HG03439 (cell line): ENCODE data around the gene SNX19.
"Not testable (repeated sequence)": the region's sequence is repeated elsewhere in the genome, so short reads cannot be mapped to it uniquely, and the experiment has no call there.

Experiments
- ATAC-seq: cut with Tn5 transposase; IDR thresholded peaks from one replicate; pipeline ENCODE4 v1.9.1; 2021; ENCODE audit warnings: mild to moderate bottlenecking, moderate library complexity; ENCODE audit not compliant: unreplicated experiment

The SNX19 gene

DNA sequence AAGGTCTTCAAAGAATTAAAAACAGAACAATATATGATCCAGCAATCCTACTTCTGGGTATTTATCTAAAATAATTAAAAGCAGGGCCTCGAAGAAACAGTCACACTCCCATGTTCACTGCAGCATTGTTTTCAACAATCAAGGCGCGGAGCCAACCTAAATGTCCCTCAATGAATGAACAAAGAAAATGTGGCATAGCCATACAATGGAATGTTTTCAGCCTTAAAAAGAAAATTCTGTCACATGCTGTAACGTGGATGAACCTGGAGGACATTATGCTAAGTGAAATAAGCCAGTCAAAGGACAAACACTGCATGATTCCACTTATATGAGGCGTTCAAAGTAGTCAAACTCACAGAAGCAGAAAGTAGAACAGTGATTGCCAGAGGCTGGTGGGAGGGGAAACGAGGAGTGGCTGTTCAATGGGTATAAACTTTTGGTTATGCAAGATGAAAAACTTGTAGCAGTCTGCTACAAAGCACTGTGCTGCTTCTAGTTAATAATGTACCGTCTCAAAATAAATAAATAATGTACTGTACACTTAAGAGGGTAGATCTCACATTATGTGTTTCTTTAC lies 41.2 kb downstream of the SNX19 start:
- no peak for ATAC-seq

DNA sequence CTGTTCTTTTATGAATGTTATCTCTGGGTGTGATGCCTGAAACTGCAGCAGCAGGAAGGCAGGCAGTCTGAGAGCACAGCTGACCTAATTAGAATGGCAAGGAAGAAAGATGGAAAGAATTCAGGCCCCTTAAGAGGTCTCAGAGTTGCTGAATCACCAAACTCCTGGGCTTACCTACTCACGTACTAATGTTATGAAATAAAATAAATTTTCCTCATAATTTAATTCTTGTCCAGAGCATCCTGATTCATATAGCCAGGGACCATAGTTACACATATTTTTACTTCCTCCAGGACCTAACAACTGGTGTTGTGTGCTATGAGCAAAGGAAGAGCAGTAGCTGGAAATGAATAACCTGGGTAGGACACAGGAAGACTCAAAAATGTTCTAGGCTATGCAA lies 41.9 kb downstream of the SNX19 start:
- no peak for ATAC-seq

- ATAC-seq = no peak
Measured at GRCh38 chr11:130873761-130874160, 42.5 kb downstream of the SNX19 start.

- ATAC-seq = no peak
Measured at GRCh38 chr11:130872981-130873380, 43.3 kb downstream of the SNX19 start.

DNA sequence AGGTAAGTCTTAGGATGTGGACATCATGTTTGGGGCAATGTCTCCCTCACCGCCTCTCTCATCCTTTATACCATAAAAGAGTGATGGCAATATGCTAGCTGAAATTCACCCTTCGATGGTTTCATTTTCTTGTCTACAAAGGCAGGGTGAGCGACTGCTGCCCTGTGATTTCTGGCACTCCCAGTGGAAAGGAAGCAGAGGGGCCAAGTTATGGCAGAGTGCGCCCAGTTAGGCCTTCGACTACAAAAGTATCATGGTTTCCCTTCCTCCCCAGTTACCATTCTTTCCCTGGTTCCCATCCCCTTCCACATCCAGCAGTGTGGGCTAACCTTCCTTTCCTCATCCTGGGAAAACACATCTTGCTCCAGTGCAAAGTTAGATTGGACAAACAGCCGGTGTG lies 43.8 kb downstream of the SNX19 start:
- ATAC-seq = no peak

GRCh38 chr11:130872102-130872501 lies 44.2 kb downstream of the SNX19 start:
- ATAC-seq = no peak

DNA sequence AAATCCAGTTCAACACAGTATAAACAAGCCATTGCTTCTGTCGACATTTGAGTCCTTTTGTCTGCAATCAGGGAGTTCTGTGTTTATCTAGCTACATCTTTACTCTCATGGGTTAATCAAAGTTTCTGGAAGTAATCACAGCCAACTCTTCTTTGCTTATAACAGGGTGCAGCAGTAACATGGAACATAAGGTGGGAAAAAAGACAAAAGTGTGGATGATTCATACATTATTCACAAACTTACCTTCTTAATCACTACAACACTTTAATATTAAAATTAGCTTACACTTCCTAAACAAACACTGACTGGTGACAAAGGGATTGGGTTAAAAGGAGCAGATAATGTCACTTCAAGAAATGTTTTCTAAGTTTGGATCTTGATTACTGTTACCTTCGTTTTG lies 44.7 kb downstream of the SNX19 start:
- ATAC-seq = no peak

GRCh38 chr11:130868721-130869390 lies 47.4 kb downstream of the SNX19 start:
- ATAC-seq = no peak

DNA sequence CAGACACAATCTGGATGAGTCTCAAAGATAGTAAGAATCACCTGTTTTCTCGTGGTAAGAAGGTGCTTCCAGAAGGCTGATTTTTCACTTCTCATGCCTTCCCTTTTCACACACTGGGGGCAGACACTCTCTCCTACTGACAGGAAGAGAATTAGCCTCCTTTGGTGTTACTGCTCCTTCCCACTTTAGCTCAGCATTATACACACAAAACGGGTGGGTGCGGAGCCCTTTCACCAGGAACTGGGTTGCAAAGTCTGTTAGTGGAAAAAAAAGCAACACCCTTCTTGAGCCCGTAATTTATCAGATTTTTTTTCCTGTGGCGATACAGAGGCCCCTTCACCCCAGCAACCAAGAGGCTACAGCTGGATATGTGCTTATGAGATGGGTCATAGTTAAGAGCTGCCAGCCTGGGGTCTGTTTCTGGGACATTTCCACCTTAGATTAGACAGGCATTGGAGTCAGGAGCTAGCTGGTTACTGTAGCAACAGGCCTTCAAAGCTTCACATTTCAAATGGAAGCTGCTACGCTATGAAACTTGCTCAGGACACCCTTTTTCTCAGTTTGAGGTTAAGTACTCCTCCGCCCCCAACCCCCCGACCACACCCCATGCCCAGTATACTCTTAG lies 48.1 kb downstream of the SNX19 start:
- ATAC-seq = no peak

DNA sequence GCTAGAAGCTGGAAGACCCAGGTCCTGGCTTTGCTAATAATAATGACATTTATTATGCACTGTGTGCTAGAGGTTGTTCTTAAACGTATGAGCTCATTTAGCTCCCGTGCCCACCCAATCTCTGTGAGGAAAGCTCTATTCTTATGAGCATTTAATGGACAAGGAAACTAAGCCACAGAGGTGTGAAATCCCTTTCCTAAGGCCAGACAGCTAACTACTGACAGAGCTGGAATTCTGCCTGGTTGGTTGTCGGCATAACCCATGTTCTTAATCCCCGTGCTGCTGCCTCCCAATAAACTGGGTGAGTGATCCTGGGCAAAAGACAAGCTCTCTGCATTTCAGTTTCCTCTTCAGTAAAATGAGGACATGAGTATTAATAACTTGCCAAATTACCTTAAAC lies 49.4 kb downstream of the SNX19 start:
- no peak for ATAC-seq

DNA sequence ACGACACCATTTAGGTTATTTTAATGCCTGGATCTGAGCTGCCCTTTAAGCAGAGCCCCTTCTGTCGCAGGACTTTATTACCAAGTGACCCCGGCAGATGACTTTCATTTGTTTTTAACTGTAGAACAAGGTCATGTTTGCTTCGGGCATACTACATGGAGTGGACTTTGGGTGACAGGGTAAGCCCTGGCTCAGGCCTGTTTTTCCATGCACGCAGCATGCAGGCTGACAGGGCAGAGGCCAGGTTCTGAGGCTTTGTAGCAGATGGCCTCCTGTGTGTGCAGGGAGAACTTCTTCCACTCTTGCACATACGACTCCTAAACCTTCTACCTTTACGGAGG lies 50.5 kb downstream of the SNX19 start:
- no peak for ATAC-seq

DNA sequence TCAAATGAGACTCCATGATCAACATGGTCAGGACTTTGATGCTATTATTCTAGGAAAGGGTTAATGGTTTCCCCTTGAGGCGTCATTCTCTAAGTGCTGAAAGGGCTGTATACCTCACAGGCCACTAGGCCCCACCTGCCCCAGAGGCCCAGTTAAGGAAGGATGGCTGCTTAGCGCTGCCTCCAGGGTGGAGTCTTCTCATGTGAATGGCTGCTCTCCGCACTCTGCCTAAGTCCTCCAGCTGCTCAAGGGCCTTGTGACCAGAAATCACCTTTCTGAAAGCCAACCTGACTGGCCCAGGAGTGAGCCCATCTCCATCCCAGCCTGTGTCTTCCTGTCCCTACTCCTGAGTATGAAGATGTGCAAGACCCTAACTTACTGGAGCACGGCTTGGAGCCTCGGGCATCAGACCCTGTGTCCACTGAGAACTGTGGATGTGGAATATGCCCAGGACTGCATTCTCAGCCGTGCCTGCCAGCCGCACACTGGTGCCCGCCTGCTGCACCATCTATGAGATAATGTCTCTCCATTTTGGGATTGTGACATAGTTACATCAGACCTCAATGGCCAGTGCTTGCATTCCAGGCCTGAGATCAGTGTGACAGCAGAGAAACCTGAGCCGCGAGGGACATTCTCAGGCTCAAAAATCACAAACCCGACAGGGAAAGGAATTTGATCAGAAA lies 51.0 kb downstream of the SNX19 start:
- ATAC-seq = no peak

DNA sequence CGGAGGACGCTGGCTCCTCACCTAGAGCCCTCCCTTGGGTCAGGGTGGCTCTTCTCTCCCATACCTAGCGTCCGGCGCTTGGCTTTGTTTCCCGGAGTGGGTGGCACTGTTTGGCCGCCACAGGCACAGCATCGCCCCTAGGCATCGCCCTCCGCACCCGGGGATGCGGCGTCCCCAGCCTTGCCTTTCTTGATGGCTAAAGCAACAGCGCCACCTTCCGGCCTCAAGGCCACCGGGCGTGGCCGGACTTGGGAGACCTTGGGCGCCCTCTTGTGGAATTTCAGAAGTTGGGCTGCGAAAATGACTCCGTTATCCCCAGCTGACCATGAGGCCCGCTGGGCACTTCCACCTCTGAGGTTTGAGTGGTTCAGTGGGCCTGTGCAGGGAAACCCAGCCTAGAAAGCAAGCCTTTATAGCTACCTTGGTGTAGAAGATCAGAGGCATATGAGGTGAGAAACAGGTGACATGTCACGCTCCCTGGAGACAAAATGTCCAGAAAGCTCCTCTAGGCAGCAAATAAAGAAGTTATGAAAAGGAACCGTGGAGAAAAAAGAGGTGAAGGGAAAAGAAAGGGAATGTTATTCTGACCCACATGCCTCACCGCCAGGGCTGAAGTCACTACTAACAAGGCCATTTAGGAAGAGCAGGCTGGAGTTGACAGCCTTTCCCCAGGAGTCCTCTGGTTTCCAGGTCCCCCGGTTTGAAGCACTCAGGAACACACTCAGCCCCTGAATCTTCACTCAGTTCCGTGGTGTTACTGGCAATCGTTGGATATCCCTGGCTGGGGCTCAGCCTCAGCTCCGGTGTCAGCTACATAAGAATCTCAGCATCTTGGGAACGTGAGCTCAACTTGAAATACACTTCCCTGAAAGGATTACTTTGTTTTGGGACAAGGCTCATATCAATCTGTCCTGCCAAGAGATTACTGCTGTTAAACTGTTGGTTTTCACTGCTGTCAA lies 54.1 kb downstream of the SNX19 start:
- peak; percentile 78 for ATAC-seq

- ATAC-seq = no peak
Measured at GRCh38 chr11:130861283-130861682, 55.0 kb downstream of the SNX19 start.

DNA sequence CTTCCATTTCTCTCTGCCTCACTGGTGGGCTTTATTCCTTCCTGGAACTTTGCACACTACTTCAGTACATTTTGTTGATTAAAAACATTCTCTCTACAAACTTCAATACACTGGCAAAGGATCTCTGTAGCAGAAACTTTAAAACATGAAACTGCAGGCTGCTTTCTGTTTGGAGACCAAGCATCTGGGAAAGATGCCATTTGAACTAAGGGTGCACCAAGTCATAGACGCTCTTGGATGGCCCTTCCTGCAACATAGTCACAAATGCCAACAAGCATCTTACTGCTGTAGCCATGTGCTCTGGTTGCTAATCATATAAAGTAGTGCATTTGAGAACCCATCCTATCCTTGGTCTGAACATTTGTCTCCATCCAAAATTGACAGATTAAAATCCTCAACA lies 56.4 kb downstream of the SNX19 start:
- no peak for ATAC-seq

GRCh38 chr11:130858215-130858614 lies 58.1 kb downstream of the SNX19 start:
- no peak for ATAC-seq

- not testable (repeated sequence) for ATAC-seq
Measured at GRCh38 chr11:130855707-130856106, 60.6 kb downstream of the SNX19 start.

DNA sequence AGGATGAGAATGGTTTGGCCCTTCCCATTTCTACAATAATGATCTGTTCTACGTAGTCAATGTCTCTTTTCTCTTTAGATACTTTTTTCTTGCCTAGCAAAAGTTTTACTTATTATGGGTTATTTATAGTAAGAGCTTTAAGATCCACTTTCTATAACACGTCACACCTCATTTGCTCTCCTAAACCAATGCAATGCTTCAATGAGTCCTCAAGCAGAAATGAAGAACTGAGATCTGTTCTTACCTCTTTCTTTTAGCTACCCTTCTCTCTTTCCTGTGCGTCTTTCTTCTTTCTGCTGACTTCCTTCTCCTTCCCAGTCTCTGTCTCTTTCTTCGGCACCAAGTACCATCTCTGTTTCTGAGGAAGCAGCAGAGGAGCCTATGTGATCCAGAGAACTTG lies 61.8 kb downstream of the SNX19 start:
- ATAC-seq = no peak

GRCh38 chr11:130852589-130852988 lies 63.7 kb downstream of the SNX19 start:
- no peak for ATAC-seq

- no peak for ATAC-seq
Measured at GRCh38 chr11:130850185-130850944, 65.9 kb downstream of the SNX19 start.
